Measurements from ENCODE around the gene WNK2.

DNA sequence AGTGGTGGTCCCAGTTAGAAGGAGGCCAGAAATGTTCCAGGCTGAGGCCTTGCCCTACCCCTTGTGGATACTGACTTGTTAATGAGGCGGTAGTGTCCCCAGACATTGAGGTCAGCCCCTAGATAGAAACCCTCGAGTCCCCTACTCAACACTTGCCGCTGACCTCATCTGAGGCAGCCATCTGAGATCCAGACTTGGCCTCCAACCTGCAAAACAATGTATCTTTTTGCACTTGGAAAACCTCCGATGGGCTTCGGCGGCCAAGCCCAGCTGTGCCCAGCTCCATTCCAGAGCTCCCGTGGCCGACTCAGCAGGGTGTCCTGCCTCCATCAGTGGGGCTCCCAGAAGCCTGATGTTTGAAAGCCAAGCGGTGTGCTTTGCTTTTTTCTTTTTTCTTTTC lies 122.1 kb downstream of the WNK2 start:
- TF ChIP-seq, protein P1, sequence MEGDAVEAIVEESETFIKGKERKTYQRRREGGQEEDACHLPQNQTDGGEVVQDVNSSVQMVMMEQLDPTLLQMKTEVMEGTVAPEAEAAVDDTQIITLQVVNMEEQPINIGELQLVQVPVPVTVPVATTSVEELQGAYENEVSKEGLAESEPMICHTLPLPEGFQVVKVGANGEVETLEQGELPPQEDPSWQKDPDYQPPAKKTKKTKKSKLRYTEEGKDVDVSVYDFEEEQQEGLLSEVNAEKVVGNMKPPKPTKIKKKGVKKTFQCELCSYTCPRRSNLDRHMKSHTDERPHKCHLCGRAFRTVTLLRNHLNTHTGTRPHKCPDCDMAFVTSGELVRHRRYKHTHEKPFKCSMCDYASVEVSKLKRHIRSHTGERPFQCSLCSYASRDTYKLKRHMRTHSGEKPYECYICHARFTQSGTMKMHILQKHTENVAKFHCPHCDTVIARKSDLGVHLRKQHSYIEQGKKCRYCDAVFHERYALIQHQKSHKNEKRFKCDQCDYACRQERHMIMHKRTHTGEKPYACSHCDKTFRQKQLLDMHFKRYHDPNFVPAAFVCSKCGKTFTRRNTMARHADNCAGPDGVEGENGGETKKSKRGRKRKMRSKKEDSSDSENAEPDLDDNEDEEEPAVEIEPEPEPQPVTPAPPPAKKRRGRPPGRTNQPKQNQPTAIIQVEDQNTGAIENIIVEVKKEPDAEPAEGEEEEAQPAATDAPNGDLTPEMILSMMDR (IDR thresholded peaks at IDR 0.05; ENCODE audit: insufficient read depth, low read length), result no peak
- no peak for TF ChIP-seq GABPA (IDR thresholded peaks at IDR 0.05; ENCODE audit: low read depth)
- no peak for TF ChIP-seq POLR2AphosphoS5 (IDR thresholded peaks at IDR 0.05; ENCODE audit: low read depth)
- no peak for TF ChIP-seq SPI1 (IDR thresholded peaks at IDR 0.05; ENCODE audit: borderline replicate concordance, low read depth)
- TF ChIP-seq, protein P2, sequence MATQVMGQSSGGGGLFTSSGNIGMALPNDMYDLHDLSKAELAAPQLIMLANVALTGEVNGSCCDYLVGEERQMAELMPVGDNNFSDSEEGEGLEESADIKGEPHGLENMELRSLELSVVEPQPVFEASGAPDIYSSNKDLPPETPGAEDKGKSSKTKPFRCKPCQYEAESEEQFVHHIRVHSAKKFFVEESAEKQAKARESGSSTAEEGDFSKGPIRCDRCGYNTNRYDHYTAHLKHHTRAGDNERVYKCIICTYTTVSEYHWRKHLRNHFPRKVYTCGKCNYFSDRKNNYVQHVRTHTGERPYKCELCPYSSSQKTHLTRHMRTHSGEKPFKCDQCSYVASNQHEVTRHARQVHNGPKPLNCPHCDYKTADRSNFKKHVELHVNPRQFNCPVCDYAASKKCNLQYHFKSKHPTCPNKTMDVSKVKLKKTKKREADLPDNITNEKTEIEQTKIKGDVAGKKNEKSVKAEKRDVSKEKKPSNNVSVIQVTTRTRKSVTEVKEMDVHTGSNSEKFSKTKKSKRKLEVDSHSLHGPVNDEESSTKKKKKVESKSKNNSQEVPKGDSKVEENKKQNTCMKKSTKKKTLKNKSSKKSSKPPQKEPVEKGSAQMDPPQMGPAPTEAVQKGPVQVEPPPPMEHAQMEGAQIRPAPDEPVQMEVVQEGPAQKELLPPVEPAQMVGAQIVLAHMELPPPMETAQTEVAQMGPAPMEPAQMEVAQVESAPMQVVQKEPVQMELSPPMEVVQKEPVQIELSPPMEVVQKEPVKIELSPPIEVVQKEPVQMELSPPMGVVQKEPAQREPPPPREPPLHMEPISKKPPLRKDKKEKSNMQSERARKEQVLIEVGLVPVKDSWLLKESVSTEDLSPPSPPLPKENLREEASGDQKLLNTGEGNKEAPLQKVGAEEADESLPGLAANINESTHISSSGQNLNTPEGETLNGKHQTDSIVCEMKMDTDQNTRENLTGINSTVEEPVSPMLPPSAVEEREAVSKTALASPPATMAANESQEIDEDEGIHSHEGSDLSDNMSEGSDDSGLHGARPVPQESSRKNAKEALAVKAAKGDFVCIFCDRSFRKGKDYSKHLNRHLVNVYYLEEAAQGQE (IDR thresholded peaks at IDR 0.05; ENCODE audit: insufficient replicate concordance, low read depth), result no peak

Data from HL-60 (cell line).